ENCODE measurements around the gene STMP1. TPM values are rescaled to one million over a fixed set of nuclear protein-coding genes. Genes with fewer than 3 reads are reported as not detected.
A peak's percentile ranks its signal among the peaks of the same experiment; 100 is the strongest.

STMP1 gene
- total RNA-seq, 1 donor from 2014 or later = 54.6 TPM

- TF ChIP-seq, protein P1, sequence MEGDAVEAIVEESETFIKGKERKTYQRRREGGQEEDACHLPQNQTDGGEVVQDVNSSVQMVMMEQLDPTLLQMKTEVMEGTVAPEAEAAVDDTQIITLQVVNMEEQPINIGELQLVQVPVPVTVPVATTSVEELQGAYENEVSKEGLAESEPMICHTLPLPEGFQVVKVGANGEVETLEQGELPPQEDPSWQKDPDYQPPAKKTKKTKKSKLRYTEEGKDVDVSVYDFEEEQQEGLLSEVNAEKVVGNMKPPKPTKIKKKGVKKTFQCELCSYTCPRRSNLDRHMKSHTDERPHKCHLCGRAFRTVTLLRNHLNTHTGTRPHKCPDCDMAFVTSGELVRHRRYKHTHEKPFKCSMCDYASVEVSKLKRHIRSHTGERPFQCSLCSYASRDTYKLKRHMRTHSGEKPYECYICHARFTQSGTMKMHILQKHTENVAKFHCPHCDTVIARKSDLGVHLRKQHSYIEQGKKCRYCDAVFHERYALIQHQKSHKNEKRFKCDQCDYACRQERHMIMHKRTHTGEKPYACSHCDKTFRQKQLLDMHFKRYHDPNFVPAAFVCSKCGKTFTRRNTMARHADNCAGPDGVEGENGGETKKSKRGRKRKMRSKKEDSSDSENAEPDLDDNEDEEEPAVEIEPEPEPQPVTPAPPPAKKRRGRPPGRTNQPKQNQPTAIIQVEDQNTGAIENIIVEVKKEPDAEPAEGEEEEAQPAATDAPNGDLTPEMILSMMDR (IDR thresholded peaks at IDR 0.05; ENCODE audit: partially characterized antibody, unreplicated experiment) = no peak
- H3K9me3 Mint-ChIP-seq (ENCODE audit: unreplicated experiment) = peaks cover 3% of the 10 kb centered on the region
- H3K4me3 Mint-ChIP-seq (ENCODE audit: unreplicated experiment) = no peak overlapping the region
- H3K27ac Mint-ChIP-seq (ENCODE audit: unreplicated experiment) = no peak overlapping the region
- peaks cover 32% of the 10 kb centered on the region for H3K4me1 Mint-ChIP-seq (ENCODE audit: low read depth, unreplicated experiment)
- DNase-seq = no peak
- no peaks in the 10 kb centered on the region for H3K36me3 Mint-ChIP-seq (ENCODE audit: unreplicated experiment)
- H3K27me3 Mint-ChIP-seq (ENCODE audit: unreplicated experiment) = peaks cover 7% of the 10 kb centered on the region
Measured at GRCh38 chr7:135715055-135715522, 52.8 kb downstream of the STMP1 start.

DNA sequence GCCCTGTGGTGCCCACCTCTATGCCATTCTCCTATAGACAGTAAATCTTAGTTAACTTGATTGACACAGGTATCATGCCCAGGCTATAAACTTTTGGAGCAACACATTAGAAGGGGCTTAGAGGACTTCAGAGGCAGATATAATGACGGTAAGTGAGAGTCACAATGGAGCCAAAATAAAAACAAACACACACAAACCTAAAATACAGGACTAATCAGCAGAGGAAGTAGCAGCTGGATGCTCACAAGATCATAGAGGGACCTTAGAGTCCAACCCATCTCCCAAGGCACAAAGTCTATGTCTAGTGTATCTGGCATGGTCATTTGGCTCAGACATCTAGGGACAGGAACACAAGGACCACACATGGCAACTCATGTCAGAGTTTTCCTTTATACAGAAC, 53.4 kb downstream of the STMP1 start:
- DNase-seq = no peak
- TF ChIP-seq, protein P1 (IDR thresholded peaks at IDR 0.05; ENCODE audit: partially characterized antibody, unreplicated experiment) = no peak
- Mint-ChIP-seq H3K4me3 (ENCODE audit: unreplicated experiment) (no peak overlapping the region), H3K27ac (ENCODE audit: unreplicated experiment) (no peak overlapping the region), H3K27me3 (ENCODE audit: unreplicated experiment) (peaks cover 6% of the 10 kb centered on the region), H3K36me3 (ENCODE audit: unreplicated experiment) (no peaks in the 10 kb centered on the region), H3K4me1 (ENCODE audit: low read depth, unreplicated experiment) (peaks cover 32% of the 10 kb centered on the region), H3K9me3 (ENCODE audit: unreplicated experiment) (peaks cover 3% of the 10 kb centered on the region)

DNA sequence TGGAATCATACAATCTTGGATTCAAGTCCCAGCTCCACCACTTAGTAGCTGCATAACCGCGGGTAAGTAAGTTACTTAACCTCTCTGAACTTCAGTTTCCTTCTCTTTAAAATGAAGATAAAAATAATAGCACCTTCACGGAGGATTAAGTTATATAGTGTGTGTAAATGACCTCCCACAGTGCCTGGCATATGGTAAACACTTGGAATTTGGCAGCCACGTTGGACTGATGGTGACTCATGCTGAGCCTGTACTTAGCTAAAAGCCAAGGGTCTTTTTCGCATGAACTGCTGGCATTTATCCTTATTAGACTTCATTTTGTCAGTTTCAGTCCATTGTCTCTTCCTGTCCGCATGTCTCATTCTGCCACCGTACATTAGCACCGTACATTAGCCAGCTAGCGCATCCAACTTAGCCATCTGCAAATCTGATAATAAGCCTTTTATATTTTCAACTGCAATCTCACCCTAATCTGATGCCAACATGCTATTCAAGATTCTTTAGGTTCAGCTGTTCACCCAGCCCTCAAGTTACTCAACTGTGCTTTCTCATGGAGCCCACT, 54.4 kb downstream of the STMP1 start:
- DNase-seq = no peak
- Mint-ChIP-seq H3K4me1 (ENCODE audit: low read depth, unreplicated experiment) (peaks cover 32% of the 10 kb centered on the region), H3K4me3 (ENCODE audit: unreplicated experiment) (no peak overlapping the region), H3K36me3 (ENCODE audit: unreplicated experiment) (no peaks in the 10 kb centered on the region), H3K27me3 (ENCODE audit: unreplicated experiment) (peaks cover 6% of the 10 kb centered on the region), H3K9me3 (ENCODE audit: unreplicated experiment) (peaks cover 3% of the 10 kb centered on the region), H3K27ac (ENCODE audit: unreplicated experiment) (no peak overlapping the region)
- TF ChIP-seq, protein P1 (IDR thresholded peaks at IDR 0.05; ENCODE audit: partially characterized antibody, unreplicated experiment) = no peak

DNA sequence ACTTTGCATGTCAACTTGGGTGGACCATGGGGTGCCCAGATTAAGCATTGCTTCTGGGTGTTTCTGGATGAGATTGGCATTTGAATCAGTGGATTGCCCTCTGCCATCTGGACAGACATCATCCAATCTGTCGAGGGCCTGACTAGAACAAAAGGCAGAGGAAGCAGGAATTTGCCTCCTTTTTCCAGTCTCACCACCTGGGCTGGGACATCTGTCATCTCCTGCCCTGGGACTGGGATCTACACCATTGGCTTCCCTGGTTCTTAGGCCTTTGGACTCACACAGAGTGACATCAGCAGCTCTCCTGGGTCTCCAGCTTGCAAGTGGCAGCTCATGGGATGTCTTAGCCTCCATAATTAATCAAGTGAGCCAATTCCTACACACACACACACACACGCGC, 55.4 kb downstream of the STMP1 start:
- H3K27me3 Mint-ChIP-seq (ENCODE audit: unreplicated experiment) = peaks cover 6% of the 10 kb centered on the region
- H3K9me3 Mint-ChIP-seq (ENCODE audit: unreplicated experiment) = peaks cover 3% of the 10 kb centered on the region
- H3K27ac Mint-ChIP-seq (ENCODE audit: unreplicated experiment) = peak overlapping the region; percentile 62
- H3K4me3 Mint-ChIP-seq (ENCODE audit: unreplicated experiment) = no peak overlapping the region
- no peak for DNase-seq
- no peaks in the 10 kb centered on the region for H3K36me3 Mint-ChIP-seq (ENCODE audit: unreplicated experiment)
- TF ChIP-seq, protein P1 (IDR thresholded peaks at IDR 0.05; ENCODE audit: partially characterized antibody, unreplicated experiment) = no peak
- H3K4me1 Mint-ChIP-seq (ENCODE audit: low read depth, unreplicated experiment) = peaks cover 30% of the 10 kb centered on the region

GRCh38 chr7:135718219-135718618, 55.9 kb downstream of the STMP1 start:
- no peak overlapping the region for H3K4me3 Mint-ChIP-seq (ENCODE audit: unreplicated experiment)
- H3K27ac Mint-ChIP-seq (ENCODE audit: unreplicated experiment) = peak overlapping the region; percentile 62
- peaks cover 2% of the 10 kb centered on the region for H3K9me3 Mint-ChIP-seq (ENCODE audit: unreplicated experiment)
- TF ChIP-seq, protein P1 (IDR thresholded peaks at IDR 0.05; ENCODE audit: partially characterized antibody, unreplicated experiment) = no peak
- H3K27me3 Mint-ChIP-seq (ENCODE audit: unreplicated experiment) = peaks cover 6% of the 10 kb centered on the region
- no peak for DNase-seq
- H3K4me1 Mint-ChIP-seq (ENCODE audit: low read depth, unreplicated experiment) = peaks cover 26% of the 10 kb centered on the region
- no peaks in the 10 kb centered on the region for H3K36me3 Mint-ChIP-seq (ENCODE audit: unreplicated experiment)
